Upper lobe of left lung (tissue), 4 donors: ENCODE results near the gene CCDC158.

Source experiments
- EP300 ChIP-seq, 4 donors: sonication (generic); formaldehyde crosslinking; IDR thresholded peaks; one replicate each; pipeline ENCODE4 v1.5.1; 2017; ENCODE audit warnings: antibody characterized with exemption in 4 of 4, control low read depth in 2 of 4
- POLR2A ChIP-seq, 4 donors: fragments of 450-650 bp; IDR thresholded peaks; one replicate each; pipeline ENCODE4 v1.5.1; 2016 to 2017; ENCODE audit warnings: antibody characterized with exemption in 4 of 4, mild to moderate bottlenecking in 2 of 4
- TF ChIP-seq, protein P1 (sequence below), 6 experiments: fragments of 450-650 bp in 4 of 6; fragments of 200-600 bp in 2 of 6; sonication (generic) in 2 of 6; IDR thresholded peaks; one replicate each; pipeline ENCODE4 v1.5.1; 2016 to 2019; ENCODE audit warnings: antibody characterized with exemption in 6 of 6

DNA sequence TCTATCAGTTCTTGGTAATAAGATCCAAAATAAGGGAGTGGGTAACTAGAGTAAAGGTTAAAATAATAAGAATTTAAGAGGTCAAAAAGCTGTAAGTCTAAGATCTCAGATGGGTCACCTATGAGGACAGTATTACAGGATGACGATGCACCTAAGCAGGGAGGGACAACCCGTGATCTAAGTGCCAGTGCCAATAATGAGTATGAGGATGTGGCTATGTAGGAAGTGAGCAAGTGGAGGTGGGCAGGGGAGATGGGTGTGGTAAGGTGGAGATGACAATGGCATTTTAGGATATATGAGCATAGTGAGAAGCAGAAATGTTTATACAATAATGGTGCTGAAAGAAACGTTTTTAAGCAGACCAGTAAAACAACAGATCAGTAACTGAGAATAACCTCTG, 19.3 kb downstream of the CCDC158 start:
- TF ChIP-seq, protein P1, sequence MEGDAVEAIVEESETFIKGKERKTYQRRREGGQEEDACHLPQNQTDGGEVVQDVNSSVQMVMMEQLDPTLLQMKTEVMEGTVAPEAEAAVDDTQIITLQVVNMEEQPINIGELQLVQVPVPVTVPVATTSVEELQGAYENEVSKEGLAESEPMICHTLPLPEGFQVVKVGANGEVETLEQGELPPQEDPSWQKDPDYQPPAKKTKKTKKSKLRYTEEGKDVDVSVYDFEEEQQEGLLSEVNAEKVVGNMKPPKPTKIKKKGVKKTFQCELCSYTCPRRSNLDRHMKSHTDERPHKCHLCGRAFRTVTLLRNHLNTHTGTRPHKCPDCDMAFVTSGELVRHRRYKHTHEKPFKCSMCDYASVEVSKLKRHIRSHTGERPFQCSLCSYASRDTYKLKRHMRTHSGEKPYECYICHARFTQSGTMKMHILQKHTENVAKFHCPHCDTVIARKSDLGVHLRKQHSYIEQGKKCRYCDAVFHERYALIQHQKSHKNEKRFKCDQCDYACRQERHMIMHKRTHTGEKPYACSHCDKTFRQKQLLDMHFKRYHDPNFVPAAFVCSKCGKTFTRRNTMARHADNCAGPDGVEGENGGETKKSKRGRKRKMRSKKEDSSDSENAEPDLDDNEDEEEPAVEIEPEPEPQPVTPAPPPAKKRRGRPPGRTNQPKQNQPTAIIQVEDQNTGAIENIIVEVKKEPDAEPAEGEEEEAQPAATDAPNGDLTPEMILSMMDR (IDR thresholded peaks at IDR 0.05): no peak
- no peak for TF ChIP-seq POLR2A (IDR thresholded peaks at IDR 0.05)
- no peak for TF ChIP-seq EP300 (IDR thresholded peaks at IDR 0.05)
